Measurements from ENCODE around the gene IGFBPL1.

DNA sequence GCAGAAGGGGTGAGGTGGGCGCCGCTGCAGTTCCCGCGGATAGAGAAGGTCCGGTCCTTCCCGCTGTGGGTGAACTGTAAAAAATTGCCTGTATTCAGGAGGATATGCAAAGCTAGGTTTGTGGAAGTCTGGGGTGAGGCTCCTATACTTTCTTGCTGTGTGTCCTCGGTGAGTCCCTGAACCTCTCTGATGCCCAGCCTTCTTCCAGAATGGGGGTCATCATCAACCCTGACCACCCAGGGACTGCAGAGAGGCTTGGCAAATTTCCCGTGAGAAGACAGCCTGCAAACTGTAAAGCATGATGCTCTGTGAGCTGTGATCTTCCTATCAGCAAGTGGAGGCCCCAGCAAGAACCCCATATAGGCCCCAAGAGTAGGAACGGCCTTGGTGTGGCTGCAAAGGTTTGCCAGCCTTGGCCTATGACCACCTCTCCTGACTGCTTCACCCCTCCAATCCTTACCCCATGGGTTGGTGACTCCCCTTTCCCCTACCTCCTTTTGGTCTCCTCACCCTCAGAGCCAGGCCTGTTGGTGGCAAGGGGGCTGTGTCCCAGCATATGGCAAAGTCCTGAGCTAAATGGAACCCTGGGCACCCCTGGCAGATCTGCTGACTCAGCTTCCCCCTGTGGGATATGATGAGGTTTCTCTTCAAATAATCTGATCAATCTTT lies 31.0 kb downstream of the IGFBPL1 start:
- TF ChIP-seq, protein P1, sequence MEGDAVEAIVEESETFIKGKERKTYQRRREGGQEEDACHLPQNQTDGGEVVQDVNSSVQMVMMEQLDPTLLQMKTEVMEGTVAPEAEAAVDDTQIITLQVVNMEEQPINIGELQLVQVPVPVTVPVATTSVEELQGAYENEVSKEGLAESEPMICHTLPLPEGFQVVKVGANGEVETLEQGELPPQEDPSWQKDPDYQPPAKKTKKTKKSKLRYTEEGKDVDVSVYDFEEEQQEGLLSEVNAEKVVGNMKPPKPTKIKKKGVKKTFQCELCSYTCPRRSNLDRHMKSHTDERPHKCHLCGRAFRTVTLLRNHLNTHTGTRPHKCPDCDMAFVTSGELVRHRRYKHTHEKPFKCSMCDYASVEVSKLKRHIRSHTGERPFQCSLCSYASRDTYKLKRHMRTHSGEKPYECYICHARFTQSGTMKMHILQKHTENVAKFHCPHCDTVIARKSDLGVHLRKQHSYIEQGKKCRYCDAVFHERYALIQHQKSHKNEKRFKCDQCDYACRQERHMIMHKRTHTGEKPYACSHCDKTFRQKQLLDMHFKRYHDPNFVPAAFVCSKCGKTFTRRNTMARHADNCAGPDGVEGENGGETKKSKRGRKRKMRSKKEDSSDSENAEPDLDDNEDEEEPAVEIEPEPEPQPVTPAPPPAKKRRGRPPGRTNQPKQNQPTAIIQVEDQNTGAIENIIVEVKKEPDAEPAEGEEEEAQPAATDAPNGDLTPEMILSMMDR (IDR thresholded peaks at IDR 0.05) = 0 out of 2 replicates have a peak, but pooled peaks have one; percentile 12
- TF ChIP-seq ZFX (IDR thresholded peaks at IDR 0.05; ENCODE audit: borderline replicate concordance) = no peak
